Measurements from ENCODE around the gene FMR1NB. TPM values are rescaled to one million over a fixed set of nuclear protein-coding genes. Genes with fewer than 3 reads are reported as not detected.

The FMR1NB gene
- total RNA-seq, 1 experiment from 2014 or later, result not detected

- no TSS peak for BruUV-seq (replicated peaks)
- no peaks in the 10 kb centered on the region for H3K79me2 ChIP-seq (ENCODE audit: insufficient read depth, low read length)
- CTCF ChIA-PET, result no interaction called here
Observed at GRCh38 chrX:147960722-147961121, 20.4 kb upstream of the FMR1NB start.

More at GRCh38 chrX:147960722-147961121, 20.4 kb upstream of the FMR1NB start:
- no peaks in the 10 kb centered on the region for H3K9me3 ChIP-seq (ENCODE audit: control insufficient read depth in 1 of 2, insufficient read depth in 1 of 2, low read depth in 1 of 2, low read length in 2 of 2)
- no peaks in the 10 kb centered on the region for H3K27me3 ChIP-seq (ENCODE audit: insufficient read depth, low read length)
- TF ChIP-seq ZBTB33 (IDR thresholded peaks at IDR 0.05; ENCODE audit: extremely low read depth, insufficient replicate concordance, low read length) (no peak), SP1 (IDR thresholded peaks at IDR 0.05; ENCODE audit: low read depth) (no peak), EZH2 (IDR thresholded peaks at IDR 0.05) (no peak), ZFX (IDR thresholded peaks at IDR 0.05) (no peak), POLR2A (IDR thresholded peaks at IDR 0.05; ENCODE audit: borderline replicate concordance, extremely low read depth, insufficient read depth, insufficient read length) (no peak), ELF1 (IDR thresholded peaks at IDR 0.05; ENCODE audit: borderline replicate concordance, low read depth) (no peak), ZNF274 (IDR thresholded peaks at IDR 0.05; ENCODE audit: low read depth, low read length) (no peak), SRF (IDR thresholded peaks at IDR 0.05; ENCODE audit: low read depth) (no peak), YY1 (IDR thresholded peaks at IDR 0.05; ENCODE audit: extremely low read depth, insufficient replicate concordance, low read depth, low read length) (no peak), SIN3A (IDR thresholded peaks at IDR 0.05; ENCODE audit: low read depth) (no peak), POLR2AphosphoS5 (IDR thresholded peaks at IDR 0.05; ENCODE audit: low read depth, low read length) (no peak), ATF3 (IDR thresholded peaks at IDR 0.05) (no peak), REST (IDR thresholded peaks at IDR 0.05; ENCODE audit: low read depth) (no peak), CBX3 (IDR thresholded peaks at IDR 0.05; ENCODE audit: low read depth) (no peak)
- TF ChIP-seq, protein P1, sequence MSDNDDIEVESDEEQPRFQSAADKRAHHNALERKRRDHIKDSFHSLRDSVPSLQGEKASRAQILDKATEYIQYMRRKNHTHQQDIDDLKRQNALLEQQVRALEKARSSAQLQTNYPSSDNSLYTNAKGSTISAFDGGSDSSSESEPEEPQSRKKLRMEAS (IDR thresholded peaks at IDR 0.05), result no peak
- POLR2A ChIA-PET, result no interaction called here
- H3K36me3 ChIP-seq (ENCODE audit: control insufficient read depth in 1 of 2, insufficient read depth in 2 of 2, low read length in 2 of 2), result no peaks in the 10 kb centered on the region
- intact Hi-C loops (cut with micrococcal nuclease), result no loop called here
- DNase-seq (ENCODE audit: low read depth, low spot score), result no peak
- no peak overlapping the region for H2AFZ ChIP-seq (ENCODE audit: low read depth, low read length, poor library complexity, severe bottlenecking)
- no peaks in the 10 kb centered on the region for H3K9me2 ChIP-seq (ENCODE audit: insufficient read depth)
- H3K9ac ChIP-seq (ENCODE audit: low read length), result no peak overlapping the region
- no peak for ATAC-seq
- peaks cover 0 to 6% of the 10 kb centered on the region in 2 experiments; a peak in 1 of 4 replicates for H3K4me1 ChIP-seq (ENCODE audit: control insufficient read depth in 1 of 2, insufficient read depth in 2 of 2, low read length in 2 of 2)
- H3K27ac ChIP-seq (ENCODE audit: low read depth, low read length), result no peak overlapping the region
- no peak overlapping the region for H3K4me2 ChIP-seq (ENCODE audit: low read length)
- no peaks in the 10 kb centered on the region for H4K20me1 ChIP-seq (ENCODE audit: insufficient read depth)
- RAD21 ChIA-PET (ENCODE audit: low non-redundant PET in 1 of 2, low total read pairs in 2 of 2, uncharacterized antibody in 2 of 2, unreplicated experiment in 2 of 2), result no interaction called here
- H3K4me3 ChIP-seq (replicated peaks in 1 of 2; ENCODE audit: low read depth in 1 of 2, low read length in 2 of 2), result no peak overlapping the region
